Adipocyte (in vitro differentiated cells): Measurements from ENCODE around the gene CPA3.

Experiments used
- DNase-seq: peaks from one replicate; pipeline ENCODE4 v3.0.0-alpha.2; 2015; ENCODE audit warnings: low read depth
- H3K27me3 ChIP-seq: replicated peaks from 2 replicates; pipeline ENCODE4 v1.7.0; 2013; ENCODE audit warnings: mild to moderate bottlenecking, low read length, moderate library complexity; ENCODE audit not compliant: control insufficient read depth, insufficient read depth
- H3K36me3 ChIP-seq: 2 replicates; pipeline ENCODE4 v1.7.0; 2013; ENCODE audit warnings: low read length, mild to moderate bottlenecking, moderate library complexity; ENCODE audit not compliant: control insufficient read depth, insufficient read depth, severe bottlenecking
- H3K4me1 ChIP-seq: 2 replicates; pipeline ENCODE4 v1.7.0; 2013; ENCODE audit warnings: mild to moderate bottlenecking, low read length, moderate library complexity; ENCODE audit not compliant: control insufficient read depth, insufficient read depth
- H3K4me3 ChIP-seq: 2 replicates; pipeline ENCODE4 v1.7.0; 2013; ENCODE audit warnings: mild to moderate bottlenecking, low read length, moderate library complexity
- H3K9ac ChIP-seq: 2 replicates; pipeline ENCODE4 v1.7.0; 2013; ENCODE audit warnings: mild to moderate bottlenecking, low read length, moderate library complexity
- H3K9me3 ChIP-seq: 2 replicates; pipeline ENCODE4 v1.7.0; 2013; ENCODE audit warnings: mild to moderate bottlenecking, low read length, moderate library complexity; ENCODE audit not compliant: control insufficient read depth

The CPA3 gene

DNA sequence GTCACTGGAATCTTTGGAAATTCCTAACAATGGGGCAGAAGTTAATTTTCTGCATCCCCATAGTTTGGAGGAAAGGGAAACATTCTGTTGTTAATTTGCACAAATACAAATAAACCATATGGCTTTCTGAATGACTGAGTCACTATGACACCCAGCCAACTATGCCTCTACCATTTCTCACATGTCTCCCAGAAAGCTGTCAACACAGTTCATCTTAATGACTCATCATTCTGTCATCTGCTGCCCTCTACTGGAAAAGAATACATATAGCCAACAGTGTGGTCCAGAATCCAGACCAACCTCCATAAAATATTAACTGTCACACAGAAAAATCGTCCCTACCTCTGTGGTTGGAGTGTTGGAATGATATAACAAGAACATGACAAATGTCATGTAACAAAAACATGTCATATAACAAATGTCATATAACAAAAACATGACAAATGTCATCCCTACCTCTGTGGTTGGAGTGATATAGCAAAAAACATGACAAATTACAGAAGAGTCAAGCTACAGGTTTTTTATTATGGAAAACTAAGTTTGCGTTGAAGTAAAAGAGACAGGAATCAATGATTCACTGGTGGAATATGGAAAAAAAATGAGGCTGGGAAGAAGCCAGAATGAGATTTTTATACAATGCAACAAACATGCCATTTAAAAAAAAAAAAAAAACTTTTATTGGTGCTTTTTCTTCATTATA lies 78.6 kb downstream of the CPA3 start:
- DNase-seq, result peak; percentile 97
- H3K36me3 ChIP-seq, result no peaks in the 10 kb centered on the region
- H3K9me3 ChIP-seq, result no peaks in the 10 kb centered on the region
- peaks cover 4% of the 10 kb centered on the region for H3K4me1 ChIP-seq
- no peak overlapping the region for H3K4me3 ChIP-seq
- no peaks in the 10 kb centered on the region for H3K27me3 ChIP-seq
- no peak overlapping the region for H3K9ac ChIP-seq

DNA sequence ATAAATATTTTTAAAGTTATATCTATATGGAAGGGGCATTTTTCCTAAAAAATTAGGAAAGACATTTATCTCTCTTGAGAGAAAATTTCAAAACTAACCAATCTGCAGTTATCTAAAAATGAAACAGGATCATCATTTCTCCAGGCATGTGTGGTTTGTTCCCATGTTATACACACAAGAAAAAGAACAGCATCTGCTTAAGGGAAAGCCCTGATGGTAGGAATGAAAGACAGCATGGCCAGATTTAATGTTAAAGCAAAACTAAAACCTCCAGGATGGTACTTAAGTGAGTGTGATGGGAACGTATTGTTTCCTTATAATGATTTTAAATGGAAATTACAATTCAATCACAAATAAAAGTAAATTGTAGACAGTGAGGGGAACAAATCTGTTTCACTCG lies 80.0 kb downstream of the CPA3 start:
- no peaks in the 10 kb centered on the region for H3K27me3 ChIP-seq
- no peak for DNase-seq
- H3K4me3 ChIP-seq, result no peak overlapping the region
- no peaks in the 10 kb centered on the region for H3K36me3 ChIP-seq
- no peaks in the 10 kb centered on the region for H3K9me3 ChIP-seq
- H3K9ac ChIP-seq, result no peak overlapping the region
- peaks cover 4% of the 10 kb centered on the region for H3K4me1 ChIP-seq
